Osteocyte (in vitro differentiated cells): ENCODE results near the gene CREB5. TPM values are rescaled to one million over a fixed set of nuclear protein-coding genes. Genes with fewer than 3 reads are reported as not detected.

Experiments
- DNase-seq: peaks from one replicate; pipeline ENCODE4 v3.0.0; 2021; ENCODE audit warnings: mixed read lengths; ENCODE audit not compliant: unreplicated experiment; ENCODE audit errors: extremely low spot score
- H3K27ac Mint-ChIP-seq: one replicate; pipeline ENCODE4 v1.8.0; 2021; ENCODE audit warnings: mild to moderate bottlenecking, mixed read lengths; ENCODE audit not compliant: unreplicated experiment
- H3K27me3 Mint-ChIP-seq: one replicate; pipeline ENCODE4 v1.8.0; 2021; ENCODE audit warnings: mixed read lengths; ENCODE audit not compliant: unreplicated experiment
- H3K36me3 Mint-ChIP-seq: one replicate; pipeline ENCODE4 v1.8.0; 2021; ENCODE audit warnings: mixed read lengths; ENCODE audit not compliant: unreplicated experiment
- H3K4me1 Mint-ChIP-seq: one replicate; pipeline ENCODE4 v1.8.0; 2021; ENCODE audit warnings: mixed read lengths; ENCODE audit not compliant: unreplicated experiment
- H3K4me3 Mint-ChIP-seq: one replicate; pipeline ENCODE4 v1.8.0; 2021; ENCODE audit warnings: mild to moderate bottlenecking, moderate library complexity, mixed read lengths; ENCODE audit not compliant: unreplicated experiment
- H3K9me3 Mint-ChIP-seq: one replicate; pipeline ENCODE4 v1.8.0; 2021; ENCODE audit warnings: mixed read lengths; ENCODE audit not compliant: unreplicated experiment
- total RNA-seq: library from RNA; stranded (reverse); gene quantifications from 2 replicates; pipeline ENCODE4 v1.2.1, GENCODE V29; 2021
- TF ChIP-seq, protein P1 (sequence below): fragments of 200-600 bp; sonication (generic); IDR thresholded peaks from 2 replicates; pipeline ENCODE4 v1.5.0; 2021; ENCODE audit warnings: antibody characterized with exemption, mild to moderate bottlenecking, moderate library complexity

The CREB5 gene
- total RNA-seq, 1 donor from 2014 or later: 7.5 TPM

DNA sequence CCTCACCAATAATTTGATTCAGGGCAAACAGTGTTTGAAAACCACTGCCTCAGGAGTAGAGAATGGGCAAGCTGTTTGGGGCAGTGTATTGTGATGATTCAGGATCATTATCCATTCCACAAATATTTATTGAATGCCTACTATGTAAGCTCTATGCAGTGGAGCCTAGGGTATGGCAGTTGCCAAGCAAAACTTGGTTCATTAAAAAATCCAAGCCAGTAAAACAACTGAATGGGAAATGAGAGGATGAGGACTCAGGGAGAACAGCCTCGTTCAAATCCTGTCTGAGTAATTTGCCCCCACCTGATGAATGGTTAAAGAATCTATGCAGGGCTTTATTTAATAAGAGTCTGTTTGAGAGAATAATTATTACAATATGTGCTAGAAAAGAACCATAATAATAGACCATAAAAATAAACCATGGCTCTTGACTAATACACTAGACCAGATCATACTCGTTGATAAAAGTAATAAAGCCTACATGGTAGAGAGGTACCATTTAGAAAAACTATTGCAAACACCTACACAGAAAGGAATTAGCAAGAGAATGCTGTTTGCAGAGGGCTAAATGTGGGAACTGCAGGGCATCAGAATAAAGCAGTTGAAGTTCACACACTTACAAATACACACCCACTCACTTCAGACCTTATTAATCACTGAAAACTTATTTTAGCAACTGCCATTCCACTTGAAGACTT, 71.7 kb downstream of the CREB5 start:
- Mint-ChIP-seq H3K9me3 (no peaks in the 10 kb centered on the region), H3K4me3 (no peak overlapping the region), H3K36me3 (no peaks in the 10 kb centered on the region), H3K27me3 (no peaks in the 10 kb centered on the region), H3K4me1 (peaks cover 47% of the 10 kb centered on the region), H3K27ac (no peak overlapping the region)
- DNase-seq: no peak
- TF ChIP-seq, protein P1, sequence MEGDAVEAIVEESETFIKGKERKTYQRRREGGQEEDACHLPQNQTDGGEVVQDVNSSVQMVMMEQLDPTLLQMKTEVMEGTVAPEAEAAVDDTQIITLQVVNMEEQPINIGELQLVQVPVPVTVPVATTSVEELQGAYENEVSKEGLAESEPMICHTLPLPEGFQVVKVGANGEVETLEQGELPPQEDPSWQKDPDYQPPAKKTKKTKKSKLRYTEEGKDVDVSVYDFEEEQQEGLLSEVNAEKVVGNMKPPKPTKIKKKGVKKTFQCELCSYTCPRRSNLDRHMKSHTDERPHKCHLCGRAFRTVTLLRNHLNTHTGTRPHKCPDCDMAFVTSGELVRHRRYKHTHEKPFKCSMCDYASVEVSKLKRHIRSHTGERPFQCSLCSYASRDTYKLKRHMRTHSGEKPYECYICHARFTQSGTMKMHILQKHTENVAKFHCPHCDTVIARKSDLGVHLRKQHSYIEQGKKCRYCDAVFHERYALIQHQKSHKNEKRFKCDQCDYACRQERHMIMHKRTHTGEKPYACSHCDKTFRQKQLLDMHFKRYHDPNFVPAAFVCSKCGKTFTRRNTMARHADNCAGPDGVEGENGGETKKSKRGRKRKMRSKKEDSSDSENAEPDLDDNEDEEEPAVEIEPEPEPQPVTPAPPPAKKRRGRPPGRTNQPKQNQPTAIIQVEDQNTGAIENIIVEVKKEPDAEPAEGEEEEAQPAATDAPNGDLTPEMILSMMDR: no peak

DNA sequence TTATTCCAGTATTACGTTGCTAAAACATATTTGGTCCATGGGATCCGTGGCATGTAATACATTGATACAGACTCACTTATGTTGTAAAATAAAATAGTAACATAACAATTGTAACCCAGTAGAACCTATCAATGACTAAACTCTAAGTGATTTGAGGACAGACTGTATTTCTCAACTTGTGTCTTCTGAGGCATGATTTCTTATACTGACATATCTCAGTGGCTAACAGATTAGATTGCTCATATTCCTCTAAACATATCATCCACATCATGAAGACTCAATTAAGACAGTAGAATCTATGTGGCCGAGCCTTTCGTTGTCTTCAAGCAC, 72.3 kb downstream of the CREB5 start:
- H3K36me3 Mint-ChIP-seq: no peaks in the 10 kb centered on the region
- H3K27me3 Mint-ChIP-seq: no peaks in the 10 kb centered on the region
- H3K4me1 Mint-ChIP-seq: peaks cover 47% of the 10 kb centered on the region

DNA sequence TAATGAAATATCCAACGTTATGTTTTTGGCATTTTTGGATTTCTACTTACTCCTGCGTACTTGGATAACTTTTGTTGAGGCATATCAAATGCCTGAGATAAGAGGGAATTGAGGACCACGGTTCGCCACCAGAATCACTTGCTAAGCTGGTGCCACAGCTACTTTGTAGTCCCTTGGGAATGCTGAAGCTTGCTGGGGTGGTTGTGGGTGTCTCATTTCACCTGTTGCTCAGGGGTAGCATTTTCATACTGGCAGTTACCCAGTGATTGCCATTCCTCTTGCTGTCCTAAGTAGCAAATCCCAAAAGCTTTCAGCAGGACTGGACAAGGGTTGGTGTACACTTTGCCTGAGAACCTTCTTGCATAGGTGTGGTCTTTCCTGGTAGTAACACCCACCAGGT, 75.2 kb downstream of the CREB5 start:
- Mint-ChIP-seq H3K4me3 (no peak overlapping the region), H3K9me3 (no peaks in the 10 kb centered on the region), H3K27me3 (no peaks in the 10 kb centered on the region), H3K4me1 (peaks cover 21% of the 10 kb centered on the region), H3K27ac (no peak overlapping the region), H3K36me3 (peaks cover 3% of the 10 kb centered on the region)
- TF ChIP-seq, protein P1: no peak
- no peak for DNase-seq

More for the DNA sequence above, 72.3 kb downstream of the CREB5 start:
- no peak overlapping the region for H3K4me3 Mint-ChIP-seq
- TF ChIP-seq, protein P1: no peak
- no peak for DNase-seq
- H3K9me3 Mint-ChIP-seq: no peaks in the 10 kb centered on the region
- H3K27ac Mint-ChIP-seq: no peak overlapping the region

DNA sequence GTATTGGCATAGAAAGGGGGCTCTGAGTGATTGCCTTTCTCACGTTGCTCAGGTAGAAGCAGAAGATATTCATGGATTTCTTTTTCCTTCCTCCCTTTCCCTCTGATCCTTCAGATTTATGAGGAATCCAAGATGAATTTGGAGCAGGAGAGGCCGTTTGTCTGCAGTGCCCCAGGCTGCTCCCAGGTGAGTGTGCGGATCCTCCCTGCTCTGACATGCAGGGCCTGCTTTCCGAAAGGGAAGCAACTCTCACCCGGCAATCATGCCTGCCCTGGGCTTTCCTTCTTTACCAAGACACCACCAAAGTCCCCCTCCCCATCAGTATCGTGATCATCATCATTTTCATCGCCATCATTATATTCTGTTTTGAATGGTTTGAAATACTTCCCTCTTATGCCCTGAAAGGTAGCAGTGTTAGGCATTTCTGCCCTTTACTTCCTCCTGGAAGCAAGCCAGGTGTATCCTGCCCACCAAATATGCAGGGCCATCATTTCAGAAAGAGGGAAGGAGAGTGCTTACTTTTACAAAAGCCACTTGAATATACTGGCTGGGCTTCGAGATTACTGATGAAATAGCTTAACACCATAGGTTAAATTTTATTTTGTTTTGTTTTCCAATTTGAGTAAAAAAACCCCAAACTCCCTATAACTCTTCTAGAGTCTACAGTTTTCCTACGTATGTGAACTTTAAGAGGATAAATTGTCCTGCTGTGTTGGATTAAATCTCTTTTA, 75.9 kb downstream of the CREB5 start:
- peaks cover 16% of the 10 kb centered on the region for H3K4me1 Mint-ChIP-seq
- DNase-seq: no peak
- H3K36me3 Mint-ChIP-seq: peaks cover 3% of the 10 kb centered on the region
- H3K27ac Mint-ChIP-seq: peak overlapping the region; percentile 62
- H3K9me3 Mint-ChIP-seq: no peaks in the 10 kb centered on the region
- TF ChIP-seq, protein P1: no peak
- H3K27me3 Mint-ChIP-seq: no peaks in the 10 kb centered on the region
- H3K4me3 Mint-ChIP-seq: no peak overlapping the region

DNA sequence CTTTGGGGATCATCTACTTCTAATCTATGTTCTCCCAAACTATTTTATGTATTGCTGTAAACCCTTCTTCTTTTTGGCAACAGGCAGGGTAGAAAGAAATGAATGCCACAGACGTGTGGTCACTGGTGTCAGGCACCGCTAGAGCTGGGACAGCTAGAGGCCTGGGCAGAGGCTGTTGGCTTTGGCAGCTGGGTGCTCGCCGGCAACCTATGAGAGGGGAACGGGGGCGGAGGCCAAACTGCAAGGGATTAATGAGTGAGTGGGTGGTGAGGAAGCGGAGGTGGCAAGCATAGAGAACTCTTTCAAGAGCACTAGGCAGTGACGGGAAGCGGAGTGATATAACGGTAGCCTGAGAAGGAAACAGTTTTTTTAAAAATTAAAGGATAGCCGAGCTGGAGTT, 78.5 kb downstream of the CREB5 start:
- no peaks in the 10 kb centered on the region for H3K9me3 Mint-ChIP-seq
- no peak overlapping the region for H3K4me3 Mint-ChIP-seq
- H3K4me1 Mint-ChIP-seq: peaks cover 11% of the 10 kb centered on the region
- no peak overlapping the region for H3K27ac Mint-ChIP-seq
- no peak for DNase-seq
- TF ChIP-seq, protein P1: no peak
- peaks cover 3% of the 10 kb centered on the region for H3K36me3 Mint-ChIP-seq
- H3K27me3 Mint-ChIP-seq: no peaks in the 10 kb centered on the region
